ENCODE results near the gene ARHGAP45. TPM values are rescaled to one million over a fixed set of nuclear protein-coding genes. Genes with fewer than 3 reads are reported as not detected.

Gene ARHGAP45
- total and polyA plus RNA-seq, 8 donors, result 5.1 to 21.6 (median 11.2) TPM

DNA sequence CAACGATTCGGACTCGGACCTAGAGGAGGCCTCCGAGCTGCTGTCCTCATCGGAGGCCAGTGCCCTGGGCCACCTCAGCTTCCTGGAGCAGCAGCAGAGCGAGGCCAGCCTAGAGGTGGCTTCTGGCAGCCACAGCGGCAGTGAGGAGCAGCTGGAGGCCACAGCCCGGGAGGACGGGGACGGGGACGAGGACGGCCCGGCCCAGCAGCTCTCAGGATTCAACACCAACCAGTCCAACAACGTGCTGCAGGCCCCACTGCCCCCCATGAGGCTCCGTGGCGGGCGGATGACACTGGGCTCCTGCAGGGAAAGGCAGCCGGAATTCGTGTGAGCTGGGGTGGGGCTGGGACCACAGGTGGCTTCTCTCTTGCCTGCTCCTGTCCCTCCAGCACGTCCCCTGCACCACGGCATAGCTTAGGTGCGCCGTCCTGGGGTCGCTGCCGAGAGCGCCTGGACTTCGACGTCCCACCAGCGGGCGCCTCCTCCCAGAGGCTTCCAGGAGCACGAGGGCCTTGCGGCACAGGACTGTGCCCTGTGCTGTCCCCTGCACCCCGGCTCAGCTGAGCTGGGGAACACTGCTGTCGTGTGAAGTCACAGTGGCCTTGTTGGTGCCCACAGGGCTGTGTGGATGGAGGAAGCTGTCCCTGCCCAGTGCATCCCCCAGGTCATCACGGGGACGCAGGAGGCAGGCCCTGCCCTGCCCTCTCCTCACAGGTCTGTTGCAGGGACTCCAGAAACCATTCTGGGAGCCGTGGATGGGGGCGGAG lies 18.9 kb downstream of the ARHGAP45 start:
- Histone ChIP-seq H3K36me3 (peaks cover 0 to 12% (median 11%) of the 10 kb centered on the region in 3 donors), H3K4me3 (no peak overlapping the region), H3K27me3 (no peaks in the 10 kb centered on the region), H3K4me1 (peaks cover 0 to 7% (median 0%) of the 10 kb centered on the region in 3 donors), H3K9me3 (no peaks in the 10 kb centered on the region), H3K27ac (no peak overlapping the region)
- 81% methylated on average over 34 to 38 of the region's 38 CpGs for whole genome bisulfite sequencing, 2 donors
- TF ChIP-seq, protein P1, sequence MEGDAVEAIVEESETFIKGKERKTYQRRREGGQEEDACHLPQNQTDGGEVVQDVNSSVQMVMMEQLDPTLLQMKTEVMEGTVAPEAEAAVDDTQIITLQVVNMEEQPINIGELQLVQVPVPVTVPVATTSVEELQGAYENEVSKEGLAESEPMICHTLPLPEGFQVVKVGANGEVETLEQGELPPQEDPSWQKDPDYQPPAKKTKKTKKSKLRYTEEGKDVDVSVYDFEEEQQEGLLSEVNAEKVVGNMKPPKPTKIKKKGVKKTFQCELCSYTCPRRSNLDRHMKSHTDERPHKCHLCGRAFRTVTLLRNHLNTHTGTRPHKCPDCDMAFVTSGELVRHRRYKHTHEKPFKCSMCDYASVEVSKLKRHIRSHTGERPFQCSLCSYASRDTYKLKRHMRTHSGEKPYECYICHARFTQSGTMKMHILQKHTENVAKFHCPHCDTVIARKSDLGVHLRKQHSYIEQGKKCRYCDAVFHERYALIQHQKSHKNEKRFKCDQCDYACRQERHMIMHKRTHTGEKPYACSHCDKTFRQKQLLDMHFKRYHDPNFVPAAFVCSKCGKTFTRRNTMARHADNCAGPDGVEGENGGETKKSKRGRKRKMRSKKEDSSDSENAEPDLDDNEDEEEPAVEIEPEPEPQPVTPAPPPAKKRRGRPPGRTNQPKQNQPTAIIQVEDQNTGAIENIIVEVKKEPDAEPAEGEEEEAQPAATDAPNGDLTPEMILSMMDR (IDR thresholded peaks at IDR 0.05), result no peak
- ATAC-seq, result no peak
- no peak for FAIRE-seq
- intact Hi-C loops (cut with DNase I), result no loop called here
- DNase-seq, result peak in 3 of 6 donors; percentile 37 to 71 (median 55)

DNA sequence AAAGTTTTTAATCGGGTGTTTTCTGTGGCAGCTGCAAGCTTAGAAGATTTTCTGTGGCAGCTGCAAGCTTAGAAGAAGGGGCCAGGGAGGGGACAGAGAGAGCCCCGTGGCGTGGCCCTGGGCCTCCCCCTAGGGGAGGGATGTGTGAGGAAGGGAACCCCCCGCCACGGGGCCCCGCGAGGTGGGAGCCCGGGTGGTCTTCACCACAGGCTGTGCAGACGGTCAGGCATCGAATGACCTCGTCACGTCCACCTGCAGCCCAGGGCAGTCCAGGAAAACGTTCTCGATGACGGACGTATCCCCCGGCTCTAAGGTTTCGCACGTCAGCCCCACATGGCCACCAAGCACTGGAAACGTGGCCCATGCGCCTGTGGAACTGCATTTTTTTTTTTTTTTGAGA lies 19.6 kb downstream of the ARHGAP45 start:
- peaks cover 0 to 7% (median 0%) of the 10 kb centered on the region in 3 donors for H3K4me1 ChIP-seq
- H3K36me3 ChIP-seq, result peaks cover 0 to 19% (median 16%) of the 10 kb centered on the region in 3 donors
- intact Hi-C loops (cut with DNase I), result no loop called here
- DNase-seq (peak in 1 of 6 donors; percentile 60), FAIRE-seq (no peak), ATAC-seq (no peak)
- no peaks in the 10 kb centered on the region for H3K9me3 ChIP-seq
- no peaks in the 10 kb centered on the region for H3K27me3 ChIP-seq
- TF ChIP-seq, protein P1 (IDR thresholded peaks at IDR 0.05), result no peak
- H3K27ac ChIP-seq, result no peak overlapping the region
- WGBS, 2 donors, result 85% methylated on average over 21 of the region's 21 CpGs
- H3K4me3 ChIP-seq, result no peak overlapping the region

DNA sequence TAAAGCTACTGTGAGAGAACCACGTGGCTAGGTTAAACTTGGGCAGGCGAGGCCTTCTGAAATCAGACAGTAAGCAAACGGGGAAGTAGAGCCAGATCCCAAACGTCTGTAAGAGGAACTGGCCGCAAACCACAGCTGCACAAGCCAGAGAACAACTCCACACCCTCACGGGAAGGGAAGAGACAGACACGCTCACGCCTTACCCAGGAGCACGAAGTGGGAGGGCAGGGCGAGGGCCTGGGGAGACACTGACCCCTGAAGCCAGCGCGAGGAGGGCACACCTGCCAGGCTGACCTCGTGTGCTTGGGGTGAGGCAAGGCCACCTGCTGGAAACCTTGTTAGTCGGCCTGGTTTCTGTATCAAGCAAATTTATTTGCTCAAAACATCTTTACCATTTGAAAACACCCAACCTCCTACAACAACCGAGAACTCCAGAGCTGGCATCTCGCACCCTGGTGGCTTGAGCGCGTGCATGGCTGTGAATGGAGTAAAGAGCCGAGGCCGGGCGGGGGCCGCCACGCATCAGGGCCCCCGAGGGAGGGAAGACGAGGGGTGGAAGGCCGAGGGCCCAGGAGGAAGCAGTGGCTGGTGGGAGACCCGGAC lies 20.9 kb downstream of the ARHGAP45 start:
- H3K27ac ChIP-seq, result peak overlapping the region in 2 of 4 donors; percentile 33 to 44
- peaks cover 0 to 7% (median 0%) of the 10 kb centered on the region in 3 donors for H3K4me1 ChIP-seq
- peak in 2 of 6 donors; percentile 25 to 66 for DNase-seq
- no peak for FAIRE-seq
- 76 to 79% methylated on average over 27 of the region's 27 CpGs for WGBS, 2 donors
- H3K27me3 ChIP-seq, result no peaks in the 10 kb centered on the region
- H3K4me3 ChIP-seq, result no peak overlapping the region
- peak in 3 of 4 donors; percentile 3 to 62 (median 36) for ATAC-seq
- H3K9me3 ChIP-seq, result no peaks in the 10 kb centered on the region
- intact Hi-C loops (cut with DNase I), result no loop called here
- H3K36me3 ChIP-seq, result peaks cover 0 to 23% (median 16%) of the 10 kb centered on the region in 3 donors
- TF ChIP-seq, protein P1 (IDR thresholded peaks at IDR 0.05), result no peak

DNA sequence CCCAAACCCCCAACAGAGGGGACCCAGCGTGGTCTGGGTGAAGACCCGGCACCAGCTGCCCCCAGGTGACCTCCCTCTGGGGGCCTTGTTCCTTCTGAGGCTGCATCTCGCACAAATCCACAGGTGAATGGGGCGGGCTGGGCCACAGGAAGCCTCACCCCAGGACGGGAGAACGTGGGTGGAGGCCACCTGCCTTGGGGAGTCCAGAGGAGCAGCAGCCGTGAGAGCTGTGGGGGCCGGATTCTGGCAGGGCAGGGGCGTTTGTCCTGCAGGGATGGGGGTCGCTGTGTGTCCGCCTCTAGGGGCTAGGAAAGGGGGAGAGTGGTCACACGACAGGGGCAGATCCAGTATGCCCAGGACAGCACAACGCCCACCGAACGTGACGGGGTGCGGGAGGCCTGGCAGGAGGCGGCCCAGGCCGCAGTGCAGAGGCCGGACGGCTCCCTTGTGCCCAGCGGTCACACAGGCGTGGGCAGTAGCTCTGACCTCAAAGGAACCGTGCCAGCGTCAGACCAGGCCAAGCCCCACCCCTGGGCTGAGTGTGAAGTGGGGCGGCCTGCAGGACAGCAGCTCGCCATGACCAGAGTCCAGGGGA lies 21.5 kb downstream of the ARHGAP45 start:
- peak in 2 of 6 donors; percentile 42 to 77 for DNase-seq
- Histone ChIP-seq H3K27me3 (no peaks in the 10 kb centered on the region), H3K36me3 (peaks cover 0 to 23% (median 16%) of the 10 kb centered on the region in 3 donors), H3K4me3 (no peak overlapping the region), H3K4me1 (peaks cover 0 to 4% (median 0%) of the 10 kb centered on the region in 3 donors), H3K27ac (peak overlapping the region in 2 of 4 donors; percentile 33 to 44), H3K9me3 (no peaks in the 10 kb centered on the region)
- ATAC-seq, result peak in 3 of 4 donors; percentile 3 to 49 (median 44)
- TF ChIP-seq, protein P1 (IDR thresholded peaks at IDR 0.05), result no peak
- WGBS, 2 donors, result 88 to 94% methylated on average over 25 to 27 of the region's 27 CpGs
- intact Hi-C loops (cut with DNase I), result no loop called here
- no peak for FAIRE-seq
